ENCODE measurements around the gene CWC27.

Gene CWC27

DNA sequence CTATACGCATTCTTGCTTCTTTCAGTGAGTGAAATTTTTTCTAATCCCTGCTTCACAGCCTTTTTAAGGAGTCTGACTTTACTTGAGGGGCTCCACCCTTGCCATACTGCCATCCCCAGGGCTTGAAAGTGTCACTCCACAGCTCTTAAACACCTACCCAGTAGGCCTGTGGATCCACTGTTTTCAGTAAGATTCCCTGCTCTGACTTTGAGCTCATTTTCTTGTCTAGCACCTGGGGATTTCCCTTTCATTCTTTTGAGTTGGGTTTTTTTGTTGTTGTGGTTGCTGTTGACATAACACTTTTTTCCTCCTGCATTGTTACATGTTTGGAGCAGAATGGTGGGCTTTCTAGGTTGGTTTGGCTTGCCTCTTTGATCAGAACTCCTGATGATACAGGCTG lies 23.8 kb upstream of the CWC27 start:
- TF ChIP-seq SP1 (IDR thresholded peaks at IDR 0.05): no peak
- no peak for TF ChIP-seq L3MBTL2 (conservative IDR thresholded peaks at IDR 0.05)
- TF ChIP-seq FOXK2 (IDR thresholded peaks at IDR 0.05): no peak
- TF ChIP-seq LEF1 (IDR thresholded peaks at IDR 0.05; ENCODE audit: borderline replicate concordance): no peak
- TF ChIP-seq CTBP1 (IDR thresholded peaks at IDR 0.05; ENCODE audit: borderline replicate concordance): no peak
- no peak for TF ChIP-seq FOXA1 (IDR thresholded peaks at IDR 0.05)
- no peak for TF ChIP-seq TARDBP (IDR thresholded peaks at IDR 0.05)
- TF ChIP-seq ARNT (IDR thresholded peaks at IDR 0.05): no peak
- no peak for TF ChIP-seq ELF4 (IDR thresholded peaks at IDR 0.05)
- no peak for TF ChIP-seq NFRKB (IDR thresholded peaks at IDR 0.05)
- TF ChIP-seq HDGF (IDR thresholded peaks at IDR 0.05; ENCODE audit: borderline replicate concordance): no peak
- no peak for TF ChIP-seq FOXM1 (IDR thresholded peaks at IDR 0.05; ENCODE audit: borderline replicate concordance)
- no peak for TF ChIP-seq BHLHE40 (IDR thresholded peaks at IDR 0.05; ENCODE audit: borderline replicate concordance)
- no peak for TF ChIP-seq ZNF384 (IDR thresholded peaks at IDR 0.05)
- TF ChIP-seq SUZ12 (IDR thresholded peaks at IDR 0.05): no peak
- TF ChIP-seq, protein P1, sequence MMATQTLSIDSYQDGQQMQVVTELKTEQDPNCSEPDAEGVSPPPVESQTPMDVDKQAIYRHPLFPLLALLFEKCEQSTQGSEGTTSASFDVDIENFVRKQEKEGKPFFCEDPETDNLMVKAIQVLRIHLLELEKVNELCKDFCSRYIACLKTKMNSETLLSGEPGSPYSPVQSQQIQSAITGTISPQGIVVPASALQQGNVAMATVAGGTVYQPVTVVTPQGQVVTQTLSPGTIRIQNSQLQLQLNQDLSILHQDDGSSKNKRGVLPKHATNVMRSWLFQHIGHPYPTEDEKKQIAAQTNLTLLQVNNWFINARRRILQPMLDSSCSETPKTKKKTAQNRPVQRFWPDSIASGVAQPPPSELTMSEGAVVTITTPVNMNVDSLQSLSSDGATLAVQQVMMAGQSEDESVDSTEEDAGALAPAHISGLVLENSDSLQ (IDR thresholded peaks at IDR 0.05): no peak
- CTCF ChIA-PET: no interaction called here
- POLR2A ChIA-PET: no interaction called here
- no peak for DNase-seq (ENCODE audit: extremely low spot score)

DNA sequence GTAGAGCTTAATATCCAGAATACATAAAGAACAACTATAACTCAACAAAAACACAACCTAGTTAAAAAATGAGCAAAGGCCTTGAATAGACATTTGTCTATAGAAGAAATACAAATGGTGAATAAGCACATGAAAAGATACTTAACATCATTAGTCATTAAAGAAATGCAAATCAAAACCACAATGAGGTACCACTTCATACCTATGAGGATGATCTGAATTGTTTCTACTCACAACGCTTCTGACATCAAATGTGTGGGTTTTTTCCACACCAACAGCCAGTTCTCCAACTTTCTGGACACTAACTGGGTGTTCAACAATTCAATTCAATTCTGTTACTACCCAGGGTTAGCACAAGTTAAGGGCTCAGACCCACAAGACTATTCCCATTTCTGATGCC lies 22.3 kb upstream of the CWC27 start:
- TF ChIP-seq L3MBTL2 (conservative IDR thresholded peaks at IDR 0.05) (no peak), FOXA1 (IDR thresholded peaks at IDR 0.05) (no peak), ZNF384 (IDR thresholded peaks at IDR 0.05) (no peak), HDGF (IDR thresholded peaks at IDR 0.05; ENCODE audit: borderline replicate concordance) (no peak), BHLHE40 (IDR thresholded peaks at IDR 0.05; ENCODE audit: borderline replicate concordance) (no peak), FOXK2 (IDR thresholded peaks at IDR 0.05) (no peak)
- DNase-seq (ENCODE audit: extremely low spot score): no peak
- POLR2A ChIA-PET: no interaction called here
- CTCF ChIA-PET: no interaction called here

DNA sequence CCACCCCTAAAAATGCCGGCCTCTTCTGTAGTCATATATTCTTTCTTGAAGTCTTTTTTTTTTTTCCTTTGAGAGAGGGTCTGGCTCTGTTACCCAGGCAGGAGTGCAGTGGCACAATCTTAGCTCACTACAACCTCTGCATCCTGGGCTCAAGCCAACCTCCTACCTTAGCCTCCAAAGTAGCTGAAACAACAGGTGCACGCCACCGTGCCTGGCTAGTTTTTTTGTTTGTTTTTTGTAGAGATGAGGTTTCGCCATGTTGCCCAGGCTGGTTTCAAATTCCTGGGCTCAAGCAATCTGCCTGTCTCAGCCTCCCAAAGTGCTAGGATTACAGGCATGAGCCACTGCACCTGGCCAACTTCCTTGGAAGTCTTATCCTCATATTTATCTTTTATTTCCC lies 19.3 kb upstream of the CWC27 start:
- POLR2A ChIA-PET: interaction anchor here (1.8 kb wide), 1 partner anchor 19 kb away, joined by 6 read pairs; the partner anchor contains the start of genes CWC27 and SREK1IP1
- no peak for TF ChIP-seq FOXA1 (IDR thresholded peaks at IDR 0.05)
- no peak for TF ChIP-seq BHLHE40 (IDR thresholded peaks at IDR 0.05; ENCODE audit: borderline replicate concordance)
- TF ChIP-seq, protein P1 (IDR thresholded peaks at IDR 0.05): no peak
- TF ChIP-seq SP1 (IDR thresholded peaks at IDR 0.05): no peak
- no peak for TF ChIP-seq NFRKB (IDR thresholded peaks at IDR 0.05)
- TF ChIP-seq FOXK2 (IDR thresholded peaks at IDR 0.05): no peak
- TF ChIP-seq ARNT (IDR thresholded peaks at IDR 0.05): no peak

DNA sequence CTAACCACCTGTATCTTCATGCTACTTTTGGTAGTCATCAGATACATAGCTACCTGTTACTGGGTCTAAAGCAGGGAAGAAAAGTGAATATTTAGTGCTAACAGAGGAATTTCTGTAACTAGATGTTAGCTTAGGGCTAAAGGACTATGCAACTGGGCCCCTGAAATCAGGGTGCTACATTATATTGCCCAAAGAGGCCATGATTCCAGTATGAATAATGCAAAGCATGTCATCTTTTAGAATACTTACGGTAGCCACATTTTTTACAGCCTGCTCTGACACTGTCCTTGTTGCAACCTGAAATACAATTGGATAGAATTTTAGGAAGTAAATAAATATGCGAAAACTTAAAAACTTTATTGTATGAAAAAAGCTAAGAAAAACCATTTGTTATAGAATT lies 14.7 kb upstream of the CWC27 start:
- DNase-seq (ENCODE audit: extremely low spot score): no peak
- ChIA-PET CTCF (interaction anchor here (0.6 kb wide), 1 partner anchor 16 kb away, joined by 3 read pairs; no protein-coding TSS in a partner anchor), POLR2A (no interaction called here)
- TF ChIP-seq, protein P1 (IDR thresholded peaks at IDR 0.05): no peak
- TF ChIP-seq TARDBP (IDR thresholded peaks at IDR 0.05) (no peak), ZNF384 (IDR thresholded peaks at IDR 0.05) (no peak)

More for the DNA sequence above, 19.3 kb upstream of the CWC27 start:
- CTCF ChIA-PET: interaction anchor here (0.7 kb wide), 1 partner anchor 182 kb away, joined by 5 read pairs; no protein-coding TSS in a partner anchor
- DNase-seq (ENCODE audit: extremely low spot score): no peak

DNA sequence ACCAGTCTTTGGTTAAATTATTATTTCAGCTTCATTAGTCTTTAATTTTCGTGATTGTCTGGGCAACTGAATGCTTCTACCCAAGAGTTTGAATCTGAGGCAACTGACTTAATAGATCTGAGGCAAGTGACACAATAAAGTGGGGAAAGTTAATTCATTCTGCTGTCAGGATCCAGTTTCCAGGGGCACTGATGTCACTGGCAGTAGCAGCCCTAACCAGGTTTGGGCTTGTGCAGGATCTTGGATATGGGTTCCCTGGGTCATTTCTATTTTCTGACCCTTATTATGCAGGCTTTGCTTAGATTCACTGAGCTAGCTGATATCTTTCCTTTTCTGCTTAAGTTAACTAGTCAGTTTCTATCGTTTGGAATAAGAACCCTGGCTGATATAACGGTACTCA lies 9.8 kb upstream of the CWC27 start:
- ChIA-PET POLR2A (no interaction called here), CTCF (no interaction called here)
- no peak for DNase-seq (ENCODE audit: extremely low spot score)
- no peak for TF ChIP-seq SUZ12 (IDR thresholded peaks at IDR 0.05)
- no peak for TF ChIP-seq ELF4 (IDR thresholded peaks at IDR 0.05)
- TF ChIP-seq FOXK2 (IDR thresholded peaks at IDR 0.05): no peak
- TF ChIP-seq CTBP1 (IDR thresholded peaks at IDR 0.05; ENCODE audit: borderline replicate concordance): no peak
- TF ChIP-seq SP1 (IDR thresholded peaks at IDR 0.05): no peak
- no peak for TF ChIP-seq TARDBP (IDR thresholded peaks at IDR 0.05)
- TF ChIP-seq HDGF (IDR thresholded peaks at IDR 0.05; ENCODE audit: borderline replicate concordance): no peak
- no peak for TF ChIP-seq LEF1 (IDR thresholded peaks at IDR 0.05; ENCODE audit: borderline replicate concordance)

DNA sequence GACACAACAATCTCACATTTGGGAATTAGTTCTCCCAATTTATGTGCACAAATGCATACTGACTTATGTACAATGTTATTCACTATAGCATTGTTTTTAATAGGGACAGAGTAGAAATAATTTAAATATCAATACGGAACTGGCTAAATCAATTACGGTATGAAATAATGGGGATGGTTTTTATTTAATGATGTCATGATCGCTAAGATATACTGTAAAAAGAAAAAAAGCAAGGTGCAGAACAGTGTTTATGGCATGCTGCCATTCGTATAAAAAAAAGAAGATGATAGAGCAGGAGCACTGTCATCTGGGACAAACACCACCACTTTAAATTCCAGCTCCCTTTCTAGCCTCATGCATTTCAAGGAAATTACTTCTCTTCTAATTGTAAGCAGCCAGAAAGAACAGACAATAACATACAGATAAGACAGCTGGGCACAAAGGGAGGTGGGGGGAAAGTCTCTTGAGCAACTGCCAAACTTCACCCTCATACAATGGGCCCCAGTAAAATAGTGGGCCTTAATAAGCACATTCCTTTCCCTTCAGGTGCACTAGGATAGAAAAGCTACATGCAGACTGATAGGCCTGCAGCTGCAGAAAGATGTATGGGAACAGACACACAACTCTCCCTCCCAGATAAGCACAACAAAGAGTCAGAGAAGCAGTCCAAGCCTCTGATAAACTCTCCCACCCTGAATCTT lies 8.6 kb upstream of the CWC27 start:
- DNase-seq (ENCODE audit: extremely low spot score): no peak
- TF ChIP-seq CTBP1 (IDR thresholded peaks at IDR 0.05; ENCODE audit: borderline replicate concordance): no peak
- no peak for TF ChIP-seq ELF4 (IDR thresholded peaks at IDR 0.05)
- TF ChIP-seq BHLHE40 (IDR thresholded peaks at IDR 0.05; ENCODE audit: borderline replicate concordance): no peak
- no peak for TF ChIP-seq NFRKB (IDR thresholded peaks at IDR 0.05)
- TF ChIP-seq HDGF (IDR thresholded peaks at IDR 0.05; ENCODE audit: borderline replicate concordance): no peak
- POLR2A ChIA-PET: no interaction called here
- CTCF ChIA-PET: no interaction called here

DNA sequence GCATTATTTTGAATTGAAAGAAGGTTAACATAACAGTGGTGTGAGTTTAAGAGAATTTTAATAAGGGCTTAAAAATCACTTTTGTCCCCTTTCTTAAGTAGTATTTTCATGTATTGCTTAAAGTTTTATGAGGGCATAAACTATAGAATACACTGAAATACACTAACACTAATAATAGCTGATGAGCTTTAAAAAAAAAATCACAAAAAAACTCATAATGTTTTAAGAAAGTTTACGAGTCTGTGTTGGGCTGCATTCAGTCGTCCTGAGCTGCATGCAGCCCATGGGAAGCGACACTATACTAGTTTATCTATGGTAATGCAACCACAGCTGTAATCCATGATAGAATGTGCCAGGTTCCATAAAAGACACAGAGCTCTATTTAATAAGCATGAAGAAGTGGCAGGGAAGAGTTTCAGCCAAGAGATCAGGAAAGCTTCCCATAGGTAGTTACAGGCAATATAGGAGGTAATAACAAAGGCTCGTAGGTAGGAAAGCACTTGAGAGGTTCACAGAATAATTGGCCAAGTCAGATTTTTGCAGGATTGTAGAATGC lies 4.7 kb upstream of the CWC27 start:
- POLR2A ChIA-PET: interaction anchor here (0.5 kb wide), 1 partner anchor 226 kb away, joined by 3 read pairs; no protein-coding TSS in a partner anchor
- TF ChIP-seq SUZ12 (IDR thresholded peaks at IDR 0.05) (no peak), NFRKB (IDR thresholded peaks at IDR 0.05) (no peak), ZNF384 (IDR thresholded peaks at IDR 0.05) (no peak), TARDBP (IDR thresholded peaks at IDR 0.05) (no peak), ELF4 (IDR thresholded peaks at IDR 0.05) (no peak), FOXM1 (IDR thresholded peaks at IDR 0.05; ENCODE audit: borderline replicate concordance) (no peak), L3MBTL2 (conservative IDR thresholded peaks at IDR 0.05) (no peak), ARNT (IDR thresholded peaks at IDR 0.05) (no peak), FOXK2 (IDR thresholded peaks at IDR 0.05) (no peak), HDGF (IDR thresholded peaks at IDR 0.05; ENCODE audit: borderline replicate concordance) (no peak), SP1 (IDR thresholded peaks at IDR 0.05) (no peak), FOXA1 (IDR thresholded peaks at IDR 0.05) (no peak), LEF1 (IDR thresholded peaks at IDR 0.05; ENCODE audit: borderline replicate concordance) (no peak), CTBP1 (IDR thresholded peaks at IDR 0.05; ENCODE audit: borderline replicate concordance) (no peak)
- no peak for DNase-seq (ENCODE audit: extremely low spot score)
- CTCF ChIA-PET: no interaction called here

Measured in HEK293T (cell line).